HEK293 (cell line): Measurements from ENCODE around the gene GAST.
A peak's percentile ranks its signal among the peaks of the same experiment; 100 is the strongest.

ENCODE experiments used
- CTCF ChIA-PET: fragments of 350-600 bp; formaldehyde crosslinking; extraction: SDS; loops from one replicate; lab custom pipeline; 2021; ENCODE audit warnings: antibody characterized with exemption; lab: Yijun Ruan, JAX
- POLR2A ChIA-PET: fragments of 300-600 bp; formaldehyde crosslinking; extraction: SDS; loops from one replicate; lab custom pipeline; 2020; ENCODE audit warnings: antibody characterized with exemption, inconsistent platforms; lab: Yijun Ruan, JAX
- H3K27ac ChIP-seq: fragments of 200-500 bp; sonication (Bioruptor generic); 2 replicates; pipeline ENCODE4 v1.5.1; 2014; ENCODE audit warnings: low read depth, low read length, control low read depth, inconsistent platforms; ENCODE audit errors: extremely low read depth
- H3K36me3 ChIP-seq, 2 experiments: fragments of 200-500 bp in 1 of 2; sonication (Bioruptor generic) in 1 of 2; 1 replicate in 1 of 2; 2 replicates in 1 of 2; pipeline ENCODE4 v1.5.1; 2014 to 2017; ENCODE audit warnings: inconsistent platforms in 2 of 2, low read length in 2 of 2; ENCODE audit not compliant: control insufficient read depth in 2 of 2, insufficient read depth in 1 of 2
- H3K4me1 ChIP-seq: fragments of 200-500 bp; sonication (Bioruptor generic); 2 replicates; pipeline ENCODE4 v1.5.1; 2014; ENCODE audit warnings: mild to moderate bottlenecking, low read length, inconsistent platforms; ENCODE audit not compliant: control insufficient read depth, insufficient read depth
- H3K4me3 ChIP-seq: 2 replicates; pipeline ENCODE4 v1.5.1; 2011; ENCODE audit warnings: low read depth, mild to moderate bottlenecking, control low read depth, low read length, moderate library complexity
- H3K9me3 ChIP-seq: fragments of 200-500 bp; sonication (Bioruptor generic); 2 replicates; pipeline ENCODE4 v1.5.1; 2014; ENCODE audit warnings: low read depth, low read length, inconsistent platforms; ENCODE audit not compliant: control insufficient read depth, insufficient read depth
- GFI1B ChIP-seq: fragments of 450-650 bp; formaldehyde crosslinking; IDR thresholded peaks from 2 replicates; pipeline ENCODE4 v1.5.1; 2016; ENCODE audit warnings: missing biosample characterization, missing genetic modification characterization
- KLF8 ChIP-seq: fragments of 450-650 bp; formaldehyde crosslinking; IDR thresholded peaks from 2 replicates; pipeline ENCODE4 v1.5.1; 2016; ENCODE audit warnings: missing biosample characterization, missing genetic modification characterization
- SCRT1 ChIP-seq: fragments of 450-650 bp; formaldehyde crosslinking; IDR thresholded peaks from 2 replicates; pipeline ENCODE4 v1.5.1; 2016; ENCODE audit warnings: missing biosample characterization, missing genetic modification characterization, borderline replicate concordance
- YY2 ChIP-seq: fragments of 450-650 bp; formaldehyde crosslinking; IDR thresholded peaks from 2 replicates; pipeline ENCODE4 v1.5.1; 2016; ENCODE audit warnings: missing biosample characterization, missing genetic modification characterization
- ZBTB48 ChIP-seq: fragments of 450-650 bp; formaldehyde crosslinking; IDR thresholded peaks from 2 replicates; pipeline ENCODE4 v1.5.1; 2016; ENCODE audit warnings: missing biosample characterization, missing genetic modification characterization
- ZFP69B ChIP-seq: fragments of 450-650 bp; formaldehyde crosslinking; IDR thresholded peaks from 2 replicates; pipeline ENCODE4 v1.5.1; 2016; ENCODE audit warnings: missing biosample characterization, missing genetic modification characterization
- ZNF16 ChIP-seq: fragments of 450-650 bp; formaldehyde crosslinking; IDR thresholded peaks from 2 replicates; pipeline ENCODE4 v1.5.1; 2016; ENCODE audit warnings: low read depth, missing biosample characterization, missing genetic modification characterization
- ZNF302 ChIP-seq: fragments of 450-650 bp; formaldehyde crosslinking; IDR thresholded peaks from 2 replicates; pipeline ENCODE4 v1.5.1; 2016; ENCODE audit warnings: missing biosample characterization, missing genetic modification characterization, low read depth
- ZNF548 ChIP-seq: fragments of 450-650 bp; formaldehyde crosslinking; IDR thresholded peaks from 2 replicates; pipeline ENCODE4 v1.5.1; 2016; ENCODE audit warnings: missing biosample characterization, missing genetic modification characterization
- ZNF600 ChIP-seq: fragments of 450-650 bp; formaldehyde crosslinking; IDR thresholded peaks from 2 replicates; pipeline ENCODE4 v1.5.1; 2016; ENCODE audit warnings: missing biosample characterization, missing genetic modification characterization
- ZNF768 ChIP-seq: fragments of 450-650 bp; formaldehyde crosslinking; IDR thresholded peaks from 2 replicates; pipeline ENCODE4 v1.5.1; 2018; ENCODE audit warnings: missing biosample characterization, mild to moderate bottlenecking, missing genetic modification characterization
- TF ChIP-seq, protein P1 (sequence below): fragments of 450-650 bp; formaldehyde crosslinking; IDR thresholded peaks from 2 replicates; pipeline ENCODE4 v1.5.1; 2016; ENCODE audit warnings: missing biosample characterization, missing genetic modification characterization
- TF ChIP-seq, protein P2 (sequence below): fragments of 450-650 bp; formaldehyde crosslinking; IDR thresholded peaks from 2 replicates; pipeline ENCODE4 v1.5.1; 2017; ENCODE audit warnings: missing biosample characterization, missing genetic modification characterization
- TF ChIP-seq, protein P3 (sequence below): fragments of 450-650 bp; formaldehyde crosslinking; IDR thresholded peaks from 2 replicates; pipeline ENCODE4 v1.5.1; 2016; ENCODE audit warnings: missing biosample characterization, missing genetic modification characterization

Gene GAST

DNA sequence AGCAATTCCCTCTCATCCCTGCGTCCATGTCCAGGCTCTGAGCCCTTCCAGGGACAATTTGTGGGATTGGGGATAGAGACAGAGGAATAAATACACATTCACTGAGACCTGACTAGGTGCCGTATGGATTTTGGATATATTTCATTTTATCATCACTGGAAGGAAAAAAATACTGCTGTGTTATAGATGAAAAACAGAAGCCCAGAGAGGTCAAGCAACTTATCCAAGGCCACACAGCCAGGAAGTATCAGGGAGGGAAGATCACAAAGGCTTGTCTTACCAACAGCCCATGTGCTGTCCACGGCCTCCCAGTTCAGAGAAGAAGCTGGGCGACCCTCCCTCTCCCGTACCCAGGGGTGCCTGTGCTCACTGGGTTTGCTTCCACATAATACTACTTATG lies 28.4 kb downstream of the GAST start:
- Histone ChIP-seq H3K27ac (no peak overlapping the region), H3K4me1 (peaks cover 2% of the 10 kb centered on the region; the same call in 1 of the 2 replicates), H3K9me3 (no peaks in the 10 kb centered on the region), H3K4me3 (no peak overlapping the region), H3K36me3 (no peaks in the 10 kb centered on the region)
- ChIA-PET POLR2A (interaction anchor here (1.3 kb wide), 1 partner anchor 46 kb away, joined by 5 read pairs; the partner anchor contains the start of gene JUP), CTCF (interaction anchor here (0.6 to 6.8 kb wide), 12 partner anchors 21 to 97 kb away, joined by 3 to 49 read pairs (median 4); partner anchors contain the start of genes JUP and KLHL10)
- TF ChIP-seq, protein P1, sequence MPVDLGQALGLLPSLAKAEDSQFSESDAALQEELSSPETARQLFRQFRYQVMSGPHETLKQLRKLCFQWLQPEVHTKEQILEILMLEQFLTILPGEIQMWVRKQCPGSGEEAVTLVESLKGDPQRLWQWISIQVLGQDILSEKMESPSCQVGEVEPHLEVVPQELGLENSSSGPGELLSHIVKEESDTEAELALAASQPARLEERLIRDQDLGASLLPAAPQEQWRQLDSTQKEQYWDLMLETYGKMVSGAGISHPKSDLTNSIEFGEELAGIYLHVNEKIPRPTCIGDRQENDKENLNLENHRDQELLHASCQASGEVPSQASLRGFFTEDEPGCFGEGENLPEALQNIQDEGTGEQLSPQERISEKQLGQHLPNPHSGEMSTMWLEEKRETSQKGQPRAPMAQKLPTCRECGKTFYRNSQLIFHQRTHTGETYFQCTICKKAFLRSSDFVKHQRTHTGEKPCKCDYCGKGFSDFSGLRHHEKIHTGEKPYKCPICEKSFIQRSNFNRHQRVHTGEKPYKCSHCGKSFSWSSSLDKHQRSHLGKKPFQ (tag by site-specific recombination), result no peak
- TF ChIP-seq, protein P2, sequence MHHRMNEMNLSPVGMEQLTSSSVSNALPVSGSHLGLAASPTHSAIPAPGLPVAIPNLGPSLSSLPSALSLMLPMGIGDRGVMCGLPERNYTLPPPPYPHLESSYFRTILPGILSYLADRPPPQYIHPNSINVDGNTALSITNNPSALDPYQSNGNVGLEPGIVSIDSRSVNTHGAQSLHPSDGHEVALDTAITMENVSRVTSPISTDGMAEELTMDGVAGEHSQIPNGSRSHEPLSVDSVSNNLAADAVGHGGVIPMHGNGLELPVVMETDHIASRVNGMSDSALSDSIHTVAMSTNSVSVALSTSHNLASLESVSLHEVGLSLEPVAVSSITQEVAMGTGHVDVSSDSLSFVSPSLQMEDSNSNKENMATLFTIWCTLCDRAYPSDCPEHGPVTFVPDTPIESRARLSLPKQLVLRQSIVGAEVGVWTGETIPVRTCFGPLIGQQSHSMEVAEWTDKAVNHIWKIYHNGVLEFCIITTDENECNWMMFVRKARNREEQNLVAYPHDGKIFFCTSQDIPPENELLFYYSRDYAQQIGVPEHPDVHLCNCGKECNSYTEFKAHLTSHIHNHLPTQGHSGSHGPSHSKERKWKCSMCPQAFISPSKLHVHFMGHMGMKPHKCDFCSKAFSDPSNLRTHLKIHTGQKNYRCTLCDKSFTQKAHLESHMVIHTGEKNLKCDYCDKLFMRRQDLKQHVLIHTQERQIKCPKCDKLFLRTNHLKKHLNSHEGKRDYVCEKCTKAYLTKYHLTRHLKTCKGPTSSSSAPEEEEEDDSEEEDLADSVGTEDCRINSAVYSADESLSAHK (tag by site-specific recombination), result no peak
- 0 out of 2 replicates have a peak, but pooled peaks have one; percentile 73 for TF ChIP-seq ZNF768 (tag by site-specific recombination)

DNA sequence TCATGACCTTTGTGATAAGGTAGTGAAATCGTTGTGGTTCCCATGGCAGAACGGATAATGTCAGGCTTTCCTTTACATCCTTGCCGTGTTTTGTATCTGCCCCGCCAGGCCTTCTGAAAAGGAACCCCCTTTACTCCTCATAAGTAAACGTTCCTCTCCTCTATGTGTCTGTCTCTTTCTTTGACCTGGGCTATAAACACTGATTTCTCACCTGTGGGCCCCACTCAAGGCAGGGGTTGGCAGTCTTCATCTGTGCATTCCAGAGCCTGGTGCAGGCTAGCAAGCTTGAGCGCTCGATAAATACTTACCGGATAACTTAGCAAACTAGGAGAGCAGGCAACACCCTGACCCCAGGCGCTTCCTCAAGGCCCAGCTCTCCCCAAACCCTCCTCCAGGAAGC lies 29.6 kb downstream of the GAST start:
- TF ChIP-seq SCRT1 (tag by site-specific recombination), result no peak
- TF ChIP-seq, protein P3, sequence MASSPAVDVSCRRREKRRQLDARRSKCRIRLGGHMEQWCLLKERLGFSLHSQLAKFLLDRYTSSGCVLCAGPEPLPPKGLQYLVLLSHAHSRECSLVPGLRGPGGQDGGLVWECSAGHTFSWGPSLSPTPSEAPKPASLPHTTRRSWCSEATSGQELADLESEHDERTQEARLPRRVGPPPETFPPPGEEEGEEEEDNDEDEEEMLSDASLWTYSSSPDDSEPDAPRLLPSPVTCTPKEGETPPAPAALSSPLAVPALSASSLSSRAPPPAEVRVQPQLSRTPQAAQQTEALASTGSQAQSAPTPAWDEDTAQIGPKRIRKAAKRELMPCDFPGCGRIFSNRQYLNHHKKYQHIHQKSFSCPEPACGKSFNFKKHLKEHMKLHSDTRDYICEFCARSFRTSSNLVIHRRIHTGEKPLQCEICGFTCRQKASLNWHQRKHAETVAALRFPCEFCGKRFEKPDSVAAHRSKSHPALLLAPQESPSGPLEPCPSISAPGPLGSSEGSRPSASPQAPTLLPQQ (tag by site-specific recombination), result peak; percentile 68; the same call in 1 of the 2 replicates
- TF ChIP-seq ZNF302 (tag by site-specific recombination), result no peak
- no peak for TF ChIP-seq ZNF16 (tag by site-specific recombination)
- TF ChIP-seq ZBTB48, result no peak
- TF ChIP-seq GFI1B (tag by site-specific recombination), result no peak
- TF ChIP-seq ZFP69B (tag by site-specific recombination), result peak; percentile 72
- TF ChIP-seq ZNF600 (tag by site-specific recombination), result peak; percentile 56; the same call in 1 of the 2 replicates
- ChIA-PET CTCF (interaction anchor here (0.7 to 6.8 kb wide), 5 partner anchors 15 to 60 kb away, joined by 3 to 49 read pairs (median 4); partner anchors contain the start of gene JUP), POLR2A (interaction anchor here (0.5 to 2.5 kb wide), 5 partner anchors 35 to 1556 kb away, joined by 3 to 13 read pairs (median 3); partner anchors contain the start of genes JUP and P3H4)
- no peaks in the 10 kb centered on the region for H3K36me3 ChIP-seq
- no peak overlapping the region for H3K27ac ChIP-seq
- no peak overlapping the region for H3K4me3 ChIP-seq
- no peaks in the 10 kb centered on the region for H3K9me3 ChIP-seq
- H3K4me1 ChIP-seq, result peaks cover 2% of the 10 kb centered on the region; the same call in 1 of the 2 replicates

DNA sequence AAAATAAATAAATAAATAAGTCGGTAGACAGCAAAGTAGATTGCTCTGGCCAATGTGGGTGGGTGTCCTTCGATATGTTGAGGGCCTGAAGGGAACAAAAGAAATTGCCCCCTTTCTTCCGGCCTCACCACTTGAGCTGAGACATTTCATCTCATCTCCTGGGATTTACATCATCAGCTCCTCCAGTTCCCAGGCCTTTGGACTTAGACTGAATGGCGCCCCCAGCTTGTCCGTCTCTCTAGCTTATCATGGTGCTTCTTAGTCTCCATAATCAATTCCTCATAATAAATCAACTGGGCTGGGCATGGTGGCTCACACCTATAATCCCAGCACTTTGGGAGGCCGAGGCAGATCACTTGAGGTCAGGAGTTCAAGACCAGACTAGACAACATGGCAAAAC lies 36.1 kb downstream of the GAST start:
- TF ChIP-seq YY2 (tag by site-specific recombination) (no peak), ZNF548 (tag by site-specific recombination) (no peak), KLF8 (tag by site-specific recombination) (no peak)
- Histone ChIP-seq H3K4me3 (no peak overlapping the region), H3K4me1 (no peaks in the 10 kb centered on the region), H3K27ac (no peak overlapping the region), H3K9me3 (no peaks in the 10 kb centered on the region), H3K36me3 (no peaks in the 10 kb centered on the region; a peak in 1 of 3 replicates)
- ChIA-PET CTCF (interaction anchor here (0.5 to 1.3 kb wide), 5 partner anchors 34 to 54 kb away, joined by 3 to 9 read pairs (median 5); partner anchors contain the start of gene JUP), POLR2A (interaction anchor here (0.7 to 1.4 kb wide), 3 partner anchors 38 to 71 kb away, joined by 4 to 7 read pairs (median 4); partner anchors contain the start of gene JUP)
